Heart left ventricle (tissue), 16 donors: ENCODE results near the gene LMNTD2. TPM values are rescaled to one million over a fixed set of nuclear protein-coding genes. Genes with fewer than 3 reads are reported as not detected.
A peak's percentile ranks its signal among the peaks of the same experiment; 100 is the strongest.

ENCODE experiments used
- ATAC-seq, 4 donors: fragments of 200-7000 bp; cut with Tn5 transposase; one replicate each; pipeline ENCODE4 v1.9.1; 2020 to 2022; ENCODE audit warnings: moderate library complexity in 4 of 4, mild to moderate bottlenecking in 3 of 4, moderate number of reproducible peaks in 1 of 4
- DNase-seq, 5 donors: peaks; one replicate each; pipeline ENCODE4 v3.0.0-alpha.2; 2020
- H3K27ac ChIP-seq, 12 donors: fragments of 200-600 bp; sonication (generic) in 4 of 12; one replicate each; pipeline versions ENCODE4 v1.5.0 to v1.8.0; 2016 to 2022; ENCODE audit warnings: mild to moderate bottlenecking in 2 of 12
- H3K27me3 ChIP-seq, 9 donors: fragments of 200-600 bp; sonication (generic) in 2 of 9; one replicate each; pipeline versions ENCODE4 v1.5.1 to v1.8.0; 2016 to 2022; ENCODE audit warnings: mild to moderate bottlenecking in 3 of 9
- H3K36me3 ChIP-seq, 9 donors: fragments of 200-600 bp; sonication (generic) in 2 of 9; one replicate each; pipeline versions ENCODE4 v1.5.0 to v1.8.0; 2018 to 2022; ENCODE audit warnings: mild to moderate bottlenecking in 2 of 9
- H3K4me1 ChIP-seq, 12 donors: fragments of 200-600 bp; sonication (generic) in 4 of 12; one replicate each; pipeline versions ENCODE4 v1.5.0 to v1.8.0; 2016 to 2022; ENCODE audit warnings: mild to moderate bottlenecking in 3 of 12
- H3K4me3 ChIP-seq, 12 donors: fragments of 200-600 bp; sonication (generic) in 4 of 12; one replicate each; pipeline versions ENCODE4 v1.5.0 to v1.8.0; 2017 to 2022; ENCODE audit warnings: mild to moderate bottlenecking in 9 of 12, moderate library complexity in 4 of 12
- H3K9me3 ChIP-seq, 12 donors: fragments of 200-600 bp; sonication (generic) in 4 of 12; one replicate each; pipeline versions ENCODE4 v1.5.0 to v1.8.0; 2016 to 2022; ENCODE audit warnings: mild to moderate bottlenecking in 1 of 12
- POLR2A ChIP-seq, 2 donors: fragments of 450-650 bp; IDR thresholded peaks; one replicate each; pipeline ENCODE4 v1.6.1; 2017; ENCODE audit warnings: antibody characterized with exemption in 2 of 2, mild to moderate bottlenecking in 2 of 2, moderate library complexity in 2 of 2
- WGBS, 4 donors: extraction: QIAGEN DNeasy Blood & Tissue Kit in 2 of 4; methylation state at CpG; one replicate each; pipeline versions ENCODE4 v1.1.5 to v1.1.7; 2013 to 2018; 5-methylcytosine and 5-hydroxymethylcytosine counted together
- intact Hi-C, 10 donors: fragments of 100-400 bp; cut with DNase I; formaldehyde crosslinking; loops; one replicate each; pipeline versions ENCODE4 v1.11.1 to v1.14.2; 2022
- polyA plus RNA-seq, 2 donors: library from polyadenylated mRNA; stranded (reverse); fragments of 200-250 nt; gene quantifications; one replicate each; pipeline ENCODE4 v1.2.3, GENCODE V29; 2013
- total RNA-seq, 9 donors: library from RNA; depleted of rRNA in 2 of 9; stranded (reverse); fragments of >200 nt in 2 of 9; fragmentation: NEBNext Ultra II Directional in 3 of 9; extraction: Animal tissue kit (Norgen Biotek cat#: 25700) in 3 of 9; gene quantifications; one replicate each; pipeline versions ENCODE4 v1.1.0 to v1.2.4, GENCODE V29; 2016 to 2023
- TF ChIP-seq, protein P1 (sequence below), 12 donors: fragments of 200-600 bp; sonication (generic) in 4 of 12; IDR thresholded peaks; one replicate each; pipeline versions ENCODE4 v1.5.0 to v1.8.0; 2018 to 2022; ENCODE audit warnings: antibody characterized with exemption in 12 of 12, mild to moderate bottlenecking in 5 of 12
- donor health status: ischemic (EF 13 %, LVEDD 7.1; RV severe dilation, severe dysfunction).
- donor health status: healthy with polysubstance abuse.
- donor health status: DM: no; HTN: yes; CAD: no.
- donor health status: DM: no; HTN: no; CAD: no.
- donor health status: ischemic (EF 25% LVEDD 6.9; RV normal size, moderate dysfunction).
- donor health status: ischemic (EF 25% LVEDD 5.7; RV mildly dilated, moderate dysfunction).
- donor health status: healthy.
- donor health status: DM: yes; HTN: yes; CAD: no.
- donor health status: ischemic (EF 35%, LVEDD 5.7; RV mildly dilated, moderate dysfunction).
- donor health status: nonischemic (EF 11% LVEDD 7.7; RV severe dilation, severe dysfunction).
- donor health status: DM: yes; HTN: yes; CAD: no.
- donor health status: PGD.
- donor health status: ischemic (EF 29% LVEDD 5.4; RV normal size, mild dysfunction).
- donor health status: nonischemic (EF 23%, LVEDD 6.1; RV moderate dilation, normal function).

Gene LMNTD2
- total and polyA plus RNA-seq, 11 donors = 0.10 to 1.6 (median 0.36) TPM; not detected in 2

DNA sequence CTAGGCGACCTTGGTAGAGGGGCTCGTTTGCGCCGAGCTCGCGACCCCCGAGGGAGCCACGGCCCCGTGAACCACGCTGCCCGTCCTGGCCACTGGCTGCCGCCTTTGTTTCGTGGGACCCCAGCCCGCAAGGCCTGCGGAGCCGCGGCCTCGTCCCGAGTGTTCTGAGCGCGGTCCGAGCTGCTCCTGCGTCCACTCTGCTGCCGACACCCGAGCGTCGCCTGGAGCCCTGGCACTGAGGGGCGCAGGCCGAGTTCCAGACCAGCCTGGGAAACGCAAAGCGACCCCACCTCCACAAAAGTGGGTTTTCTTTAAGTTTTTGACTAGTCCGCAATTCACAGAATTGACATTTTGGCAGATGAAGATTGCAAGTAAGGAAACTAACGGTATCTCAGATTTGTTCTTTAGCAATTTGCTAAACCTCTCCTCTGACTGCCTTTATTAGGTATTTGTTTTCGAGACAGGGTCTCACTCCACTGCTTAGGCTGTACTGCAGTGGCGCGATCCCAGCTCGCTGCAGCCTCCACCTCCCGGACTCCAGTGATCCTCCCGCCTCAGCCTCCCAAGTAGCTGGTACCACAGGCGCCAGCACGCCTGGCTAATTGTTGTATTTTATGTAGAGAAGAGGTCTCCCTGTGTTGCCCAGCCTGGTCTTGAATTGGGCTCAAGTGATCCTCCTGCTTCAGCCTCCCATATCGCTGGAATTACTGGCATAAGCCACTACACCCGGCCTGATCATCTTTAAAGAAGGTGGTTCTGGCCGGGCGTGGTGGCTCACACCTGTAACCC lies 52.6 kb downstream of the LMNTD2 start:
- peaks cover 0 to 30% (median 21%) of the 10 kb centered on the region in 9 donors for H3K36me3 ChIP-seq
- ATAC-seq = no peak
- no peaks in the 10 kb centered on the region for H3K27me3 ChIP-seq
- 45 to 91% (median 52%) methylated on average over 25 to 45 of the region's 45 CpGs for WGBS, 4 donors
- peak overlapping the region; percentile 52 to 98 (median 82) for H3K4me3 ChIP-seq
- intact Hi-C loops = loop anchor here in 8 of 10 donors (2.0 to 10.0 kb wide), 6 partner anchors 56 to 303 kb away; partner anchors contain the start of genes PTDSS2 (in 4 of the 8), BET1L (in 3 of the 8), RIC8A (in 3 of the 8) and IFITM2 (in 1 of the 8)
- H3K4me1 ChIP-seq = peaks cover 8 to 44% (median 36%) of the 10 kb centered on the region in 12 donors
- no peak for TF ChIP-seq POLR2A (IDR thresholded peaks at IDR 0.05)
- TF ChIP-seq, protein P1, sequence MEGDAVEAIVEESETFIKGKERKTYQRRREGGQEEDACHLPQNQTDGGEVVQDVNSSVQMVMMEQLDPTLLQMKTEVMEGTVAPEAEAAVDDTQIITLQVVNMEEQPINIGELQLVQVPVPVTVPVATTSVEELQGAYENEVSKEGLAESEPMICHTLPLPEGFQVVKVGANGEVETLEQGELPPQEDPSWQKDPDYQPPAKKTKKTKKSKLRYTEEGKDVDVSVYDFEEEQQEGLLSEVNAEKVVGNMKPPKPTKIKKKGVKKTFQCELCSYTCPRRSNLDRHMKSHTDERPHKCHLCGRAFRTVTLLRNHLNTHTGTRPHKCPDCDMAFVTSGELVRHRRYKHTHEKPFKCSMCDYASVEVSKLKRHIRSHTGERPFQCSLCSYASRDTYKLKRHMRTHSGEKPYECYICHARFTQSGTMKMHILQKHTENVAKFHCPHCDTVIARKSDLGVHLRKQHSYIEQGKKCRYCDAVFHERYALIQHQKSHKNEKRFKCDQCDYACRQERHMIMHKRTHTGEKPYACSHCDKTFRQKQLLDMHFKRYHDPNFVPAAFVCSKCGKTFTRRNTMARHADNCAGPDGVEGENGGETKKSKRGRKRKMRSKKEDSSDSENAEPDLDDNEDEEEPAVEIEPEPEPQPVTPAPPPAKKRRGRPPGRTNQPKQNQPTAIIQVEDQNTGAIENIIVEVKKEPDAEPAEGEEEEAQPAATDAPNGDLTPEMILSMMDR (IDR thresholded peaks at IDR 0.05) = no peak
- peak overlapping the region in 11 of 12 donors; percentile 60 to 100 (median 98) for H3K27ac ChIP-seq
- no peaks in the 10 kb centered on the region for H3K9me3 ChIP-seq
- DNase-seq = peak in 3 of 5 donors; percentile 5 to 40 (median 35)

DNA sequence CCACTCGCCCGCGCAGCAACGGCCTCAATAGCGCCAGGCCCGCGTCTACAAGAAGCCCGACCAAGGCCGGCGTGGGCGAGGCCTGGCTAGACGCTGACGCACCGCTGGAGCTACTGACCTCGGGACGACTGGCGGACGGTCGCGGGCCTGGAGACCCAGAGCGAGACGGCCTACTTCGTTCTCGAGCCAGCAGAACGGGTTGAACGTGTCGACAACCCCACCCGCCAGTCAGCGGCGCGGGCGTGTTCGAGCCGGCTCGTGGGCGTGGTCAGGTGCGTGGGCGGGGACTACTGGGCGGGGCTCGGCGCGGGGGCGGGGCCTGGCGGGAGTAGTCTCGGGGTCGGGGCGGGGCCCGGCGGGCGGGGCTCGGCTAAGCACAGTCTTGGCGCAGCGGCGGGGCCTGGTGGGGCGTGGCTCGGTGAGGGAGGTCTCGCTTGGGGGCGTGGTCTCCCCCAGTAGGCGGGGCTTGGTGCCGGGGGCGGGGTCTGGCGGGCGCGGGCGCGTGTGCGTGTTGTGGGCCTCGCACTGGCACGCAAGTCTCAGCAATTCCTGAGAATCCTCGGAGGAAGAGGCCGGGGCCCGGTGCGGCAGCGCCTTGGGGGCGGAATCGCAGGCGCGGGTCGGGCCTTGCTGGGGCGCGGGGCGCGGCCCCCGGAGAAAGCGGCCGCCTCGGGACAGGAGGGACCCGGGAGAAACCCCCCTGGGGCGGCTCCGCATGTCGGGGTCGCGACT lies 53.4 kb downstream of the LMNTD2 start, which contains the start of gene RNH1:
Gene RNH1, minus strand, starts transcription at position 248 of the 732 bp plus-strand sequence. CDS start 5,080 bp downstream, outside the sequence.
- 0 to 1% (median 1%) methylated on average over 53 to 93 of the region's 93 CpGs for WGBS, 4 donors
- peak in 1 of 2 donors; percentile 41 for TF ChIP-seq POLR2A (IDR thresholded peaks at IDR 0.05)
- TF ChIP-seq, protein P1 (IDR thresholded peaks at IDR 0.05) = no peak
- Histone ChIP-seq H3K4me1 (peaks cover 8 to 51% (median 43%) of the 10 kb centered on the region in 12 donors), H3K9me3 (no peaks in the 10 kb centered on the region), H3K27ac (peak within 1 kb of the TSS; percentile 95 to 100 (median 99)), H3K27me3 (no peaks in the 10 kb centered on the region), H3K36me3 (peaks cover 0 to 29% (median 20%) of the 10 kb centered on the region in 9 donors), H3K4me3 (peak within 1 kb of the TSS; percentile 52 to 98 (median 82))
- ATAC-seq = peak; percentile 79 to 90 (median 86)
- intact Hi-C loops = loop anchor here in 8 of 10 donors (1.0 to 10.0 kb wide), 8 partner anchors 11 to 302 kb away; partner anchors contain the start of genes PTDSS2 (in 4 of the 8), BET1L (in 3 of the 8), RIC8A (in 3 of the 8) and IFITM2 (in 1 of the 8)
- peak; percentile 99 to 100 (median 99) for DNase-seq

DNA sequence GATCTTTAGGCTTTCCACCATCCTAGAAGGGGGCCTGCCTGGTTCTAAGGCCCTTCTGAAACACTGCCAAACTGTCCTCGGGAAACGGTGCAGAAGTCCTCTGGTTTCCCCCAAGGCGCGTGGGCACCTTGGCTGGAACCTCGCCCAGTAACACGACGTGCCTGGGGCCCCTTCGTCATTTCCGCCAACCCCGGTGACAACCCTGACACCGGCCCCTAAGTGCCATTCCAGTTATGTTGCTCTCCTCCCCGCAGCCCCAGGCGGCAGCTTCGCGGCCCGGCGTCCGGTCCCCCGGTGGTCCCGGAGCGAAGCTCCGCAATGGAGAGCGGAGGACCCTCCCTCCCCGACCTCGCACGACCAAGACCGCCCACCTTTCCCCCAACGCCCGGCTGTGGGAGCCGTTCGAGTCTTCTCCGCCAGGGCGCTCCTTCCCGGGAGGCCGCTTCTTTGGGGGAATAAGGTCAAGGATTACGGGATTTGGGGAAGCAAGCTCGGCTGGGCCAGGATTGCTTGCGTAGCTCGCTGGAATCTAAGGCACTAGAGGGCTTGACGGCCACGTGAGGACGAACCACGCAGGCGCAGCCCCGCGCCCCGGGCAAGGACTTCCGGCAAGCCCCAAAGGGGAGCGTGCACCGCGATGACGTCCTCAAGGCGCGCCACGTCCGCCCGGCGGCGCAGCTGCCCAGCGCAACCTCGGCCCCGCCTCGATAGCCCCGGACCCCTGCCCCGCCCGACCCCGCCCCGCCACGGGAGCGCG lies 54.1 kb downstream of the LMNTD2 start:
- intact Hi-C loops = loop anchor here in 8 of 10 donors (1.0 to 10.0 kb wide), 8 partner anchors 12 to 302 kb away; partner anchors contain the start of genes PTDSS2 (in 4 of the 8), BET1L (in 3 of the 8), RIC8A (in 3 of the 8) and IFITM2 (in 1 of the 8)
- Histone ChIP-seq H3K36me3 (peaks cover 0 to 28% (median 22%) of the 10 kb centered on the region in 9 donors), H3K9me3 (no peaks in the 10 kb centered on the region), H3K4me3 (peak overlapping the region; percentile 52 to 98 (median 82)), H3K27ac (peak overlapping the region; percentile 95 to 100 (median 99)), H3K4me1 (peaks cover 8 to 59% (median 49%) of the 10 kb centered on the region in 12 donors), H3K27me3 (no peaks in the 10 kb centered on the region)
- ATAC-seq (peak; percentile 79 to 87 (median 84)), DNase-seq (peak; percentile 98 to 99 (median 99))
- TF ChIP-seq, protein P1 (IDR thresholded peaks at IDR 0.05) = no peak
- peak in 1 of 2 donors; percentile 69 for TF ChIP-seq POLR2A (IDR thresholded peaks at IDR 0.05)
- WGBS, 4 donors = 0% methylated on average over 20 to 71 of the region's 71 CpGs
